Stomach (tissue), 4 donors: Measurements from ENCODE around the gene ATP9B.

Experiments
- CTCF ChIP-seq, 7 experiments: fragments of 450-650 bp in 4 of 7; fragments of 200-600 bp in 3 of 7; sonication (generic) in 3 of 7; IDR thresholded peaks; one replicate each; pipeline ENCODE4 v1.5.1; 2016 to 2019; ENCODE audit warnings: antibody characterized with exemption in 7 of 7, control low read depth in 2 of 7, mild to moderate bottlenecking in 1 of 7
- EP300 ChIP-seq: sonication (generic); formaldehyde crosslinking; IDR thresholded peaks from one replicate; pipeline ENCODE4 v1.6.1; 2017; ENCODE audit warnings: antibody characterized with exemption
- POLR2A ChIP-seq, 4 donors: fragments of 450-650 bp; IDR thresholded peaks; one replicate each; pipeline ENCODE4 v1.6.1; 2016; ENCODE audit warnings: antibody characterized with exemption in 4 of 4, control low read depth in 2 of 4, mild to moderate bottlenecking in 1 of 4, moderate library complexity in 1 of 4

- TF ChIP-seq CTCF (IDR thresholded peaks at IDR 0.05) (no peak), POLR2A (IDR thresholded peaks at IDR 0.05) (no peak), EP300 (no peak)
Measured at GRCh38 chr18:79203017-79203605, 133.9 kb downstream of the ATP9B start.
